ENCODE data around the gene FAM222A.
"Not testable (repeated sequence)": the region's sequence is repeated elsewhere in the genome, so short reads cannot be mapped to it uniquely, and the experiment has no call there.

The FAM222A gene

GRCh38 chr12:109693160-109693559 is 20.5 kb upstream of the FAM222A start:
- no peak overlapping the region for H3K27ac ChIP-seq
- no peak overlapping the region for H3K4me3 ChIP-seq

- H3K27ac ChIP-seq: no peak overlapping the region
- H3K4me3 ChIP-seq: no peak overlapping the region
Observed at GRCh38 chr12:109693653-109694600, 19.7 kb upstream of the FAM222A start.

GRCh38 chr12:109694629-109695028 is 19.0 kb upstream of the FAM222A start:
- H3K27ac ChIP-seq, H3K4me3 ChIP-seq: not testable (repeated sequence)

GRCh38 chr12:109695416-109695815 is 18.2 kb upstream of the FAM222A start:
- no peak overlapping the region for H3K27ac ChIP-seq
- no peak overlapping the region for H3K4me3 ChIP-seq

- H3K4me3 ChIP-seq: no peak overlapping the region
- H3K27ac ChIP-seq: no peak overlapping the region
Observed at GRCh38 chr12:109695961-109696461, 17.6 kb upstream of the FAM222A start.

GRCh38 chr12:109696485-109697269 is 16.9 kb upstream of the FAM222A start:
- Histone ChIP-seq H3K27ac (no peak overlapping the region), H3K4me3 (no peak overlapping the region)

- no peak overlapping the region for H3K27ac ChIP-seq
- no peak overlapping the region for H3K4me3 ChIP-seq
Observed at GRCh38 chr12:109697270-109697553, 16.4 kb upstream of the FAM222A start.

GRCh38 chr12:109697877-109698468 is 15.7 kb upstream of the FAM222A start:
- no peak overlapping the region for H3K27ac ChIP-seq
- H3K4me3 ChIP-seq: no peak overlapping the region

- no peak overlapping the region for H3K4me3 ChIP-seq
Observed at GRCh38 chr12:109698820-109699219, 14.8 kb upstream of the FAM222A start.

GRCh38 chr12:109701064-109701463 is 12.6 kb upstream of the FAM222A start:
- Histone ChIP-seq H3K27ac (no peak overlapping the region), H3K4me3 (no peak overlapping the region)

More at GRCh38 chr12:109698820-109699219, 14.8 kb upstream of the FAM222A start:
- H3K27ac ChIP-seq: no peak overlapping the region

GRCh38 chr12:109702111-109702841 is 11.3 kb upstream of the FAM222A start:
- H3K4me3 ChIP-seq: no peak overlapping the region

GRCh38 chr12:109703684-109704083 is 9.9 kb upstream of the FAM222A start:
- no peak overlapping the region for H3K4me3 ChIP-seq

More at GRCh38 chr12:109702111-109702841, 11.3 kb upstream of the FAM222A start:
- no peak overlapping the region for H3K27ac ChIP-seq

GRCh38 chr12:109704371-109705098 is 9.1 kb upstream of the FAM222A start:
- H3K4me3 ChIP-seq: no peak overlapping the region
- no peak overlapping the region for H3K27ac ChIP-seq

More at GRCh38 chr12:109703684-109704083, 9.9 kb upstream of the FAM222A start:
- no peak overlapping the region for H3K27ac ChIP-seq

GRCh38 chr12:109705291-109705690 is 8.3 kb upstream of the FAM222A start:
- H3K4me3 ChIP-seq: no peak overlapping the region
- no peak overlapping the region for H3K27ac ChIP-seq

GRCh38 chr12:109706398-109706746 is 7.3 kb upstream of the FAM222A start:
- Histone ChIP-seq H3K4me3 (no peak overlapping the region), H3K27ac (no peak overlapping the region)

- H3K27ac ChIP-seq: no peak overlapping the region
Observed at GRCh38 chr12:109706747-109707469, 6.7 kb upstream of the FAM222A start.

GRCh38 chr12:109707470-109707821 is 6.2 kb upstream of the FAM222A start:
- Histone ChIP-seq H3K4me3 (no peak overlapping the region), H3K27ac (no peak overlapping the region)

More at GRCh38 chr12:109706747-109707469, 6.7 kb upstream of the FAM222A start:
- no peak overlapping the region for H3K4me3 ChIP-seq

- no peak overlapping the region for H3K27ac ChIP-seq
- no peak overlapping the region for H3K4me3 ChIP-seq
Observed at GRCh38 chr12:109708939-109709338, 4.7 kb upstream of the FAM222A start.
